Heart left ventricle (tissue), 16 donors: Measurements from ENCODE around the gene CCSER1. TPM values are rescaled to one million over a fixed set of nuclear protein-coding genes. Genes with fewer than 3 reads are reported as not detected.

Experiments used
- ATAC-seq, 4 donors: fragments of 200-7000 bp; cut with Tn5 transposase; one replicate each; pipeline ENCODE4 v1.9.1; 2020 to 2022; ENCODE audit warnings: moderate library complexity in 4 of 4, mild to moderate bottlenecking in 3 of 4, moderate number of reproducible peaks in 1 of 4
- DNase-seq, 5 donors: peaks; one replicate each; pipeline ENCODE4 v3.0.0-alpha.2; 2020
- H3K27ac ChIP-seq, 12 donors: fragments of 200-600 bp; sonication (generic) in 4 of 12; one replicate each; pipeline versions ENCODE4 v1.5.0 to v1.8.0; 2016 to 2022; ENCODE audit warnings: mild to moderate bottlenecking in 2 of 12
- H3K27me3 ChIP-seq, 9 donors: fragments of 200-600 bp; sonication (generic) in 2 of 9; one replicate each; pipeline versions ENCODE4 v1.5.1 to v1.8.0; 2016 to 2022; ENCODE audit warnings: mild to moderate bottlenecking in 3 of 9
- H3K36me3 ChIP-seq, 9 donors: fragments of 200-600 bp; sonication (generic) in 2 of 9; one replicate each; pipeline versions ENCODE4 v1.5.0 to v1.8.0; 2018 to 2022; ENCODE audit warnings: mild to moderate bottlenecking in 2 of 9
- H3K4me1 ChIP-seq, 12 donors: fragments of 200-600 bp; sonication (generic) in 4 of 12; one replicate each; pipeline versions ENCODE4 v1.5.0 to v1.8.0; 2016 to 2022; ENCODE audit warnings: mild to moderate bottlenecking in 3 of 12
- H3K4me3 ChIP-seq, 12 donors: fragments of 200-600 bp; sonication (generic) in 4 of 12; one replicate each; pipeline versions ENCODE4 v1.5.0 to v1.8.0; 2017 to 2022; ENCODE audit warnings: mild to moderate bottlenecking in 9 of 12, moderate library complexity in 4 of 12
- H3K9me3 ChIP-seq, 12 donors: fragments of 200-600 bp; sonication (generic) in 4 of 12; one replicate each; pipeline versions ENCODE4 v1.5.0 to v1.8.0; 2016 to 2022; ENCODE audit warnings: mild to moderate bottlenecking in 1 of 12
- POLR2A ChIP-seq, 2 donors: fragments of 450-650 bp; IDR thresholded peaks; one replicate each; pipeline ENCODE4 v1.6.1; 2017; ENCODE audit warnings: antibody characterized with exemption in 2 of 2, mild to moderate bottlenecking in 2 of 2, moderate library complexity in 2 of 2
- WGBS, 4 donors: extraction: QIAGEN DNeasy Blood & Tissue Kit in 2 of 4; methylation state at CpG; one replicate each; pipeline versions ENCODE4 v1.1.5 to v1.1.7; 2013 to 2018; 5-methylcytosine and 5-hydroxymethylcytosine counted together
- intact Hi-C, 10 donors: fragments of 100-400 bp; cut with DNase I; formaldehyde crosslinking; loops; one replicate each; pipeline versions ENCODE4 v1.11.1 to v1.14.2; 2022
- polyA plus RNA-seq, 2 donors: library from polyadenylated mRNA; stranded (reverse); fragments of 200-250 nt; gene quantifications; one replicate each; pipeline ENCODE4 v1.2.3, GENCODE V29; 2013
- total RNA-seq, 9 donors: library from RNA; depleted of rRNA in 2 of 9; stranded (reverse); fragments of >200 nt in 2 of 9; fragmentation: NEBNext Ultra II Directional in 3 of 9; extraction: Animal tissue kit (Norgen Biotek cat#: 25700) in 3 of 9; gene quantifications; one replicate each; pipeline versions ENCODE4 v1.1.0 to v1.2.4, GENCODE V29; 2016 to 2023
- TF ChIP-seq, protein P1 (sequence below), 12 donors: fragments of 200-600 bp; sonication (generic) in 4 of 12; IDR thresholded peaks; one replicate each; pipeline versions ENCODE4 v1.5.0 to v1.8.0; 2018 to 2022; ENCODE audit warnings: antibody characterized with exemption in 12 of 12, mild to moderate bottlenecking in 5 of 12
- donor health status: ischemic (EF 13 %, LVEDD 7.1; RV severe dilation, severe dysfunction).
- donor health status: healthy with polysubstance abuse.
- donor health status: DM: no; HTN: yes; CAD: no.
- donor health status: DM: no; HTN: no; CAD: no.
- donor health status: ischemic (EF 25% LVEDD 6.9; RV normal size, moderate dysfunction).
- donor health status: ischemic (EF 25% LVEDD 5.7; RV mildly dilated, moderate dysfunction).
- donor health status: healthy.
- donor health status: DM: yes; HTN: yes; CAD: no.
- donor health status: ischemic (EF 35%, LVEDD 5.7; RV mildly dilated, moderate dysfunction).
- donor health status: nonischemic (EF 11% LVEDD 7.7; RV severe dilation, severe dysfunction).
- donor health status: DM: yes; HTN: yes; CAD: no.
- donor health status: PGD.
- donor health status: ischemic (EF 29% LVEDD 5.4; RV normal size, mild dysfunction).
- donor health status: nonischemic (EF 23%, LVEDD 6.1; RV moderate dilation, normal function).

The CCSER1 gene
- total and polyA plus RNA-seq, 11 donors = 2.5 to 15.8 (median 12.2) TPM

DNA sequence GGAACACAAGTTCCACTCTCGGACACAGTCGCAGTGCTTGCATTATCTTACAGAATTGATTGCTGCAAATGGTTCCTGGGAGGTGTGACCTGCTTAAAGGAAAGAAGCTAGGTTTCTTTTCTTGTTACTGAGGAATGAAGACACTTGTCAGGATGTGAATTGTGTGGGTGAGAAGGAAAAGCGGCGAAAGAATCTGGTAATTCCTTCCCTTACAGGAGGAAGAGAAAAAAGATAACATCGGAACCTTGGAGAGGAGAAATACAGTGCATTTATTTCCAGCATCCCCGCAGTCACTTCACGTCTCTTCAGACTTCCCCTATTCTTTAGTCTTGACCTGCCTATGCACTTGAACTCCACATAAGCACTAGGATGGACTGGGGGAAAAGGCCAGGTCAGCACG lies 389 bp upstream of the CCSER1 start:
- Histone ChIP-seq H3K36me3 (no peaks in the 10 kb centered on the region), H3K9me3 (no peaks in the 10 kb centered on the region), H3K27me3 (peaks cover 0 to 5% (median 0%) of the 10 kb centered on the region in 9 donors), H3K4me3 (peak overlapping the region in 11 of 12 donors; percentile 57 to 84 (median 71)), H3K4me1 (peaks cover 0 to 21% (median 6%) of the 10 kb centered on the region in 12 donors), H3K27ac (peak overlapping the region in 4 of 12 donors; percentile 81 to 84 (median 82))
- DNase-seq = no peak
- 13 to 23% (median 17%) methylated on average over 8 of the region's 8 CpGs for WGBS, 4 donors
- no peak for TF ChIP-seq POLR2A (IDR thresholded peaks at IDR 0.05)
- TF ChIP-seq, protein P1, sequence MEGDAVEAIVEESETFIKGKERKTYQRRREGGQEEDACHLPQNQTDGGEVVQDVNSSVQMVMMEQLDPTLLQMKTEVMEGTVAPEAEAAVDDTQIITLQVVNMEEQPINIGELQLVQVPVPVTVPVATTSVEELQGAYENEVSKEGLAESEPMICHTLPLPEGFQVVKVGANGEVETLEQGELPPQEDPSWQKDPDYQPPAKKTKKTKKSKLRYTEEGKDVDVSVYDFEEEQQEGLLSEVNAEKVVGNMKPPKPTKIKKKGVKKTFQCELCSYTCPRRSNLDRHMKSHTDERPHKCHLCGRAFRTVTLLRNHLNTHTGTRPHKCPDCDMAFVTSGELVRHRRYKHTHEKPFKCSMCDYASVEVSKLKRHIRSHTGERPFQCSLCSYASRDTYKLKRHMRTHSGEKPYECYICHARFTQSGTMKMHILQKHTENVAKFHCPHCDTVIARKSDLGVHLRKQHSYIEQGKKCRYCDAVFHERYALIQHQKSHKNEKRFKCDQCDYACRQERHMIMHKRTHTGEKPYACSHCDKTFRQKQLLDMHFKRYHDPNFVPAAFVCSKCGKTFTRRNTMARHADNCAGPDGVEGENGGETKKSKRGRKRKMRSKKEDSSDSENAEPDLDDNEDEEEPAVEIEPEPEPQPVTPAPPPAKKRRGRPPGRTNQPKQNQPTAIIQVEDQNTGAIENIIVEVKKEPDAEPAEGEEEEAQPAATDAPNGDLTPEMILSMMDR (IDR thresholded peaks at IDR 0.05) = no peak
- ATAC-seq = no peak
- intact Hi-C loops = loop anchor here in 5 of 10 donors (2.0 to 5.0 kb wide), 4 partner anchors 110 to 166 kb away; no protein-coding TSS in a partner anchor

DNA sequence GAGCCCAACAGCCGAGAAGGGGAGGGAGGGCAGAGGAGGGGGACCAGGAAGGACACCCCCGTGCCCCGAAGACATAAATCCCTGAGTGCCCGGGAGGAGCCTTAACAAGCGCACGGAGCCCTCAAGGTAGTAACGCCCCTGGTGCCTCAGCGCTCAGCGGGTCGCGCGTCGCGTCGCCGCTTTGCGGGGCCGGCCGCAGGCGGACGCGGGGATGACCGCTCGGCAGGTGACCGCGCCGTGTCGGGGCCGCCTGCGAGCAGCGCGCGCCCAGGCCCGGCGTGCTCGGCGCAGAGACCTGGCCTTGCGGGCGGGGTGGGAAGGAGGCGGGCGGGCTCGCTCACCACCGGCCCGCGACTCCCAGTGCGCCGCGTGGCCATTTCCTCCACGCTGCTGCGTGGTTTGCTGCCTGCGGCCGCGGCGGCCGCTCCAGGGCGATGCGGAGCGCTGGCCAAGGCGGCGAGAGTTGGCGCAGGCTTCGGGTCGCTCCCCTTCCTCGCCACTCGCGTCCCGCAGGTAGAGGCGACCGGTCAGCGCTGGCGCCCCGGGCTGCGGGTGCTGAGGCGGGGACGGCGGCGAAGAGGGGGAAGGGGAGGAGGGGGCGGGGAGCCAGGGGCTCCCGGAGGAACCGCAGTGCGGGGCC lies 632 bp downstream of the CCSER1 start:
- Histone ChIP-seq H3K4me3 (peak overlapping the region; percentile 36 to 84 (median 71)), H3K27me3 (peaks cover 0 to 5% (median 0%) of the 10 kb centered on the region in 9 donors), H3K27ac (peak overlapping the region in 11 of 12 donors; percentile 61 to 84 (median 79)), H3K9me3 (no peaks in the 10 kb centered on the region), H3K36me3 (no peaks in the 10 kb centered on the region), H3K4me1 (peaks cover 0 to 21% (median 6%) of the 10 kb centered on the region in 12 donors)
- 0 to 1% (median 1%) methylated on average over 14 to 81 of the region's 81 CpGs for WGBS, 4 donors
- peak in 3 of 4 donors; percentile 12 to 76 (median 74) for ATAC-seq
- intact Hi-C loops = loop anchor here in 5 of 10 donors (2.0 to 5.0 kb wide), 4 partner anchors 109 to 165 kb away; no protein-coding TSS in a partner anchor
- TF ChIP-seq, protein P1 (IDR thresholded peaks at IDR 0.05) = no peak
- no peak for TF ChIP-seq POLR2A (IDR thresholded peaks at IDR 0.05)
- peak; percentile 9 to 64 (median 24) for DNase-seq

DNA sequence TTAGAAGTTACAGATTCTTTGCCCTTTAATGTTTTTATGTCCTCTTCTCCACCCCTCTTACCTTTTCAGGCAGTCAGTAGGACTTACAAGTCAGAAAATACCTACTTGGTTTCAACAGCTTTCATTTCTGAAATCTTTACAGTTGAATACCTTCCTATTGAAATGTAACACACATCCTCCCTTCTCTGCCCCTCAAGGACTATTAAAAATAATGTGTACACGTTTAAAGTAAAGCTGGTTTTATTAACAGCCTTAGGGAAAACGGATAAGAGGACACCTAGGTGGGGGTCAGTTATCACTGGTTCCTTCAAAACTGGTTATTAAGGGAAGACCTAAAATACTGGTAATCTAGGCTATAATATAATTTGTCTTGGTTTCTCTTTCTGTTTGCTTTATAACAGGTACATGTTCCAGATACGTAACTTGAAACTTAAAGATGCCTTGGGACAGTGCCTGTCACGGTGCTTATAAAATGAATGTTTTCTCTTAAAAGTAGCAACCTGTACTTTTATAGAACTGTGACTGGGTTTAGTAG lies 1.8 kb downstream of the CCSER1 start:
- ATAC-seq = no peak
- 55 to 63% (median 59%) methylated on average over 4 of the region's 4 CpGs for WGBS, 4 donors

More for the DNA sequence above, 1.8 kb downstream of the CCSER1 start:
- intact Hi-C loops = loop anchor here in 4 of 10 donors (5.0 kb wide), 3 partner anchors 108 to 163 kb away; no protein-coding TSS in a partner anchor
- H3K36me3 ChIP-seq = no peaks in the 10 kb centered on the region
- H3K4me3 ChIP-seq = peak overlapping the region in 10 of 12 donors; percentile 57 to 84 (median 72)
- peaks cover 0 to 21% (median 6%) of the 10 kb centered on the region in 12 donors for H3K4me1 ChIP-seq
- no peak for DNase-seq
- no peaks in the 10 kb centered on the region for H3K9me3 ChIP-seq
- peaks cover 0 to 5% (median 0%) of the 10 kb centered on the region in 9 donors for H3K27me3 ChIP-seq
- TF ChIP-seq POLR2A (IDR thresholded peaks at IDR 0.05) = no peak
- TF ChIP-seq, protein P1 (IDR thresholded peaks at IDR 0.05) = no peak
- peak overlapping the region in 4 of 12 donors; percentile 77 to 84 (median 82) for H3K27ac ChIP-seq
